ENCODE measurements around the gene CDH13.

The CDH13 gene

GRCh38 chr16:83666449-83666848, 1039.7 kb downstream of the CDH13 start:
- H3K27ac Mint-ChIP-seq (ENCODE audit: low read depth), result no peak overlapping the region
- H3K27me3 Mint-ChIP-seq, result no peaks in the 10 kb centered on the region
- DNase-seq (ENCODE audit: low spot score in 2 of 2) (no peak), ATAC-seq (replicated peaks; ENCODE audit: extremely low read depth, poor library complexity, severe bottlenecking) (no peak)
- peaks cover 6% of the 10 kb centered on the region for H3K9me3 Mint-ChIP-seq
- H3K4me1 Mint-ChIP-seq, result no peaks in the 10 kb centered on the region
- no peaks in the 10 kb centered on the region for H3K36me3 Mint-ChIP-seq (ENCODE audit: insufficient read depth)
- H3K4me3 Mint-ChIP-seq, result no peak overlapping the region

GRCh38 chr16:83669456-83669855, 1042.7 kb downstream of the CDH13 start:
- Mint-ChIP-seq H3K27me3 (no peaks in the 10 kb centered on the region), H3K4me3 (no peak overlapping the region), H3K9me3 (peaks cover 6% of the 10 kb centered on the region), H3K36me3 (ENCODE audit: insufficient read depth) (no peaks in the 10 kb centered on the region), H3K27ac (ENCODE audit: low read depth) (no peak overlapping the region), H3K4me1 (no peaks in the 10 kb centered on the region)
- ATAC-seq (replicated peaks; ENCODE audit: extremely low read depth, poor library complexity, severe bottlenecking), result no peak
- no peak for DNase-seq (ENCODE audit: low spot score in 2 of 2)

GRCh38 chr16:83674931-83675535, 1048.3 kb downstream of the CDH13 start:
- ATAC-seq (replicated peaks; ENCODE audit: extremely low read depth, poor library complexity, severe bottlenecking), result no peak
- no peak overlapping the region for H3K27ac Mint-ChIP-seq (ENCODE audit: low read depth)
- H3K9me3 Mint-ChIP-seq, result no peaks in the 10 kb centered on the region
- DNase-seq (ENCODE audit: low spot score in 2 of 2), result no peak
- no peak overlapping the region for H3K4me3 Mint-ChIP-seq
- H3K36me3 Mint-ChIP-seq (ENCODE audit: insufficient read depth), result no peaks in the 10 kb centered on the region
- no peaks in the 10 kb centered on the region for H3K27me3 Mint-ChIP-seq
- no peaks in the 10 kb centered on the region for H3K4me1 Mint-ChIP-seq

- H3K27ac Mint-ChIP-seq (ENCODE audit: low read depth), result no peak overlapping the region
- ATAC-seq (replicated peaks; ENCODE audit: extremely low read depth, poor library complexity, severe bottlenecking) (no peak), DNase-seq (ENCODE audit: low spot score in 2 of 2) (no peak)
- no peaks in the 10 kb centered on the region for H3K9me3 Mint-ChIP-seq
- H3K36me3 Mint-ChIP-seq (ENCODE audit: insufficient read depth), result no peaks in the 10 kb centered on the region
- no peaks in the 10 kb centered on the region for H3K4me1 Mint-ChIP-seq
- no peak overlapping the region for H3K4me3 Mint-ChIP-seq
- H3K27me3 Mint-ChIP-seq, result no peaks in the 10 kb centered on the region
These were observed 1049.3 kb downstream of the CDH13 start for GRCh38 chr16:83676086-83676485.

- Mint-ChIP-seq H3K4me1 (no peaks in the 10 kb centered on the region), H3K9me3 (no peaks in the 10 kb centered on the region), H3K27ac (ENCODE audit: low read depth) (no peak overlapping the region), H3K27me3 (peaks cover 20% of the 10 kb centered on the region), H3K36me3 (ENCODE audit: insufficient read depth) (no peaks in the 10 kb centered on the region), H3K4me3 (no peak overlapping the region)
- DNase-seq (ENCODE audit: low spot score in 2 of 2) (no peak), ATAC-seq (replicated peaks; ENCODE audit: extremely low read depth, poor library complexity, severe bottlenecking) (no peak)
These were observed 1054.2 kb downstream of the CDH13 start for GRCh38 chr16:83680980-83681379.

- Mint-ChIP-seq H3K27ac (ENCODE audit: low read depth) (no peak overlapping the region), H3K4me3 (no peak overlapping the region), H3K27me3 (peaks cover 20% of the 10 kb centered on the region), H3K36me3 (ENCODE audit: insufficient read depth) (no peaks in the 10 kb centered on the region), H3K9me3 (no peaks in the 10 kb centered on the region), H3K4me1 (no peaks in the 10 kb centered on the region)
- DNase-seq (ENCODE audit: low spot score in 2 of 2), result no peak
- ATAC-seq (replicated peaks; ENCODE audit: extremely low read depth, poor library complexity, severe bottlenecking), result no peak
These were observed 1054.7 kb downstream of the CDH13 start for GRCh38 chr16:83681381-83681956.

- Mint-ChIP-seq H3K27ac (ENCODE audit: low read depth) (no peak overlapping the region), H3K27me3 (peaks cover 20% of the 10 kb centered on the region), H3K4me1 (no peaks in the 10 kb centered on the region), H3K36me3 (ENCODE audit: insufficient read depth) (no peaks in the 10 kb centered on the region), H3K4me3 (no peak overlapping the region), H3K9me3 (no peaks in the 10 kb centered on the region)
- no peak for ATAC-seq (replicated peaks; ENCODE audit: extremely low read depth, poor library complexity, severe bottlenecking)
- no peak for DNase-seq (ENCODE audit: low spot score in 2 of 2)
These were observed 1055.5 kb downstream of the CDH13 start for GRCh38 chr16:83682116-83682867.

- H3K36me3 Mint-ChIP-seq (ENCODE audit: insufficient read depth), result no peaks in the 10 kb centered on the region
- H3K27me3 Mint-ChIP-seq, result peaks cover 20% of the 10 kb centered on the region
- H3K27ac Mint-ChIP-seq (ENCODE audit: low read depth), result no peak overlapping the region
- H3K9me3 Mint-ChIP-seq, result no peaks in the 10 kb centered on the region
- H3K4me3 Mint-ChIP-seq, result no peak overlapping the region
- DNase-seq (ENCODE audit: low spot score in 2 of 2), result no peak
- ATAC-seq (replicated peaks; ENCODE audit: extremely low read depth, poor library complexity, severe bottlenecking), result no peak
- H3K4me1 Mint-ChIP-seq, result no peaks in the 10 kb centered on the region
These were observed 1056.1 kb downstream of the CDH13 start for GRCh38 chr16:83682868-83683235.

GRCh38 chr16:83685615-83686165, 1058.9 kb downstream of the CDH13 start:
- no peak overlapping the region for H3K4me3 Mint-ChIP-seq
- H3K27ac Mint-ChIP-seq (ENCODE audit: low read depth), result no peak overlapping the region
- DNase-seq (ENCODE audit: low spot score in 2 of 2), result no peak
- H3K9me3 Mint-ChIP-seq, result no peaks in the 10 kb centered on the region
- no peaks in the 10 kb centered on the region for H3K4me1 Mint-ChIP-seq
- no peaks in the 10 kb centered on the region for H3K36me3 Mint-ChIP-seq (ENCODE audit: insufficient read depth)
- no peak for ATAC-seq (replicated peaks; ENCODE audit: extremely low read depth, poor library complexity, severe bottlenecking)
- H3K27me3 Mint-ChIP-seq, result peaks cover 31% of the 10 kb centered on the region

GRCh38 chr16:83686726-83687125, 1060.0 kb downstream of the CDH13 start:
- Mint-ChIP-seq H3K27me3 (peaks cover 28% of the 10 kb centered on the region), H3K4me1 (no peaks in the 10 kb centered on the region), H3K36me3 (ENCODE audit: insufficient read depth) (no peaks in the 10 kb centered on the region), H3K9me3 (no peaks in the 10 kb centered on the region), H3K4me3 (no peak overlapping the region), H3K27ac (ENCODE audit: low read depth) (no peak overlapping the region)
- DNase-seq (ENCODE audit: low spot score in 2 of 2) (no peak), ATAC-seq (replicated peaks; ENCODE audit: extremely low read depth, poor library complexity, severe bottlenecking) (no peak)

GRCh38 chr16:83689385-83689831, 1062.6 kb downstream of the CDH13 start:
- no peaks in the 10 kb centered on the region for H3K36me3 Mint-ChIP-seq (ENCODE audit: insufficient read depth)

GRCh38 chr16:83692224-83692623, 1065.5 kb downstream of the CDH13 start:
- Mint-ChIP-seq H3K9me3 (peaks cover 6% of the 10 kb centered on the region), H3K27me3 (peaks cover 49% of the 10 kb centered on the region), H3K4me1 (no peaks in the 10 kb centered on the region), H3K27ac (ENCODE audit: low read depth) (no peak overlapping the region), H3K4me3 (no peak overlapping the region), H3K36me3 (ENCODE audit: insufficient read depth) (no peaks in the 10 kb centered on the region)
- no peak for DNase-seq (ENCODE audit: low spot score in 2 of 2)
- no peak for ATAC-seq (replicated peaks; ENCODE audit: extremely low read depth, poor library complexity, severe bottlenecking)

More at GRCh38 chr16:83689385-83689831, 1062.6 kb downstream of the CDH13 start:
- Mint-ChIP-seq H3K27ac (ENCODE audit: low read depth) (no peak overlapping the region), H3K4me1 (no peaks in the 10 kb centered on the region), H3K4me3 (no peak overlapping the region), H3K9me3 (no peaks in the 10 kb centered on the region), H3K27me3 (peaks cover 35% of the 10 kb centered on the region)
- DNase-seq (ENCODE audit: low spot score in 2 of 2) (no peak), ATAC-seq (replicated peaks; ENCODE audit: extremely low read depth, poor library complexity, severe bottlenecking) (no peak)

GRCh38 chr16:83698964-83699363, 1072.2 kb downstream of the CDH13 start:
- DNase-seq (ENCODE audit: low spot score in 2 of 2), result no peak
- peaks cover 29% of the 10 kb centered on the region for H3K27me3 Mint-ChIP-seq
- H3K27ac Mint-ChIP-seq (ENCODE audit: low read depth), result no peak overlapping the region
- H3K36me3 Mint-ChIP-seq (ENCODE audit: insufficient read depth), result no peaks in the 10 kb centered on the region
- H3K9me3 Mint-ChIP-seq, result peaks cover 8% of the 10 kb centered on the region
- H3K4me1 Mint-ChIP-seq, result no peaks in the 10 kb centered on the region
- H3K4me3 Mint-ChIP-seq, result no peak overlapping the region
- no peak for ATAC-seq (replicated peaks; ENCODE audit: extremely low read depth, poor library complexity, severe bottlenecking)
